C4-2B (cell line): Measurements from ENCODE around the gene SPATA25.

Source experiments
- ZFX ChIP-seq: fragments of 450-650 bp; IDR thresholded peaks from 2 replicates; pipeline ENCODE4 v1.6.1; 2017
- TF ChIP-seq, protein P1 (sequence below): fragments of 450-650 bp; conservative IDR thresholded peaks from 2 replicates; pipeline ENCODE4 v1.5.1; 2017; ENCODE audit warnings: mild to moderate bottlenecking

DNA sequence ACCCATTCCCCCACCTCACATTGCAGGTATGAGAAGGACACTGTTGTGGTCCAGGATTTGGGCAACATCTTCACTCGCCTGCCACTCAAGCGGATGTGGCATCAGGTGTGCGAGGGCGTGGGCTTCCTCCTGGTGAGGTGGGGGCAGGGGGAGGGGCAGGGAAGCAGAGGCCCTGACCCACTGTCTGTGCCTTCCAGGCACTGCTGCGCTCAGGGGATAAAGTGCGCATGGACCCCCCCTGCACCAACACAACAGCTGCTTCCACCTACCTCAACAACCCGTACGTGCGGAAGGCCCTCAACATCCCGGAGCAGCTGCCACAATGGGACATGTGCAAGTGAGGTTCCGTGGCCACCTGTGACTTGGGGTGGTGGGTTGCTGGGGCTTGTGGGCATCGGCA, 7.4 kb upstream of the SPATA25 start:
- TF ChIP-seq, protein P1, sequence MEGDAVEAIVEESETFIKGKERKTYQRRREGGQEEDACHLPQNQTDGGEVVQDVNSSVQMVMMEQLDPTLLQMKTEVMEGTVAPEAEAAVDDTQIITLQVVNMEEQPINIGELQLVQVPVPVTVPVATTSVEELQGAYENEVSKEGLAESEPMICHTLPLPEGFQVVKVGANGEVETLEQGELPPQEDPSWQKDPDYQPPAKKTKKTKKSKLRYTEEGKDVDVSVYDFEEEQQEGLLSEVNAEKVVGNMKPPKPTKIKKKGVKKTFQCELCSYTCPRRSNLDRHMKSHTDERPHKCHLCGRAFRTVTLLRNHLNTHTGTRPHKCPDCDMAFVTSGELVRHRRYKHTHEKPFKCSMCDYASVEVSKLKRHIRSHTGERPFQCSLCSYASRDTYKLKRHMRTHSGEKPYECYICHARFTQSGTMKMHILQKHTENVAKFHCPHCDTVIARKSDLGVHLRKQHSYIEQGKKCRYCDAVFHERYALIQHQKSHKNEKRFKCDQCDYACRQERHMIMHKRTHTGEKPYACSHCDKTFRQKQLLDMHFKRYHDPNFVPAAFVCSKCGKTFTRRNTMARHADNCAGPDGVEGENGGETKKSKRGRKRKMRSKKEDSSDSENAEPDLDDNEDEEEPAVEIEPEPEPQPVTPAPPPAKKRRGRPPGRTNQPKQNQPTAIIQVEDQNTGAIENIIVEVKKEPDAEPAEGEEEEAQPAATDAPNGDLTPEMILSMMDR, result no peak
- TF ChIP-seq ZFX, result no peak
